OCI-LY3 (cell line): ENCODE data around the gene RNF208.

Experiments
- CTCF ChIP-seq: fragments of 200-600, 300-600 bp; sonication (generic); IDR thresholded peaks from 2 replicates; pipeline ENCODE4 v1.5.1; 2014; ENCODE audit warnings: antibody characterized with exemption, low read length, low read depth
- EZH2phosphoT487 ChIP-seq: fragments of 200-600 bp; shearing (Covaris generic); IDR thresholded peaks from 2 replicates; pipeline ENCODE4 v1.6.1; 2018; ENCODE audit warnings: antibody characterized with exemption, mixed run types, low read depth

GRCh38 chr9:137218212-137218753 lies 3.8 kb downstream of the RNF208 start:
- TF ChIP-seq CTCF = no peak
- TF ChIP-seq EZH2phosphoT487 = no peak
